SKM-1 (cell line): Measurements from ENCODE around the gene WNK3.

ENCODE experiments used
- DNase-seq: peaks from one replicate; lab custom pipeline; 2025; ENCODE audit not compliant: unreplicated experiment; lab: John Stamatoyannopoulos, UW

WNK3 gene

DNA sequence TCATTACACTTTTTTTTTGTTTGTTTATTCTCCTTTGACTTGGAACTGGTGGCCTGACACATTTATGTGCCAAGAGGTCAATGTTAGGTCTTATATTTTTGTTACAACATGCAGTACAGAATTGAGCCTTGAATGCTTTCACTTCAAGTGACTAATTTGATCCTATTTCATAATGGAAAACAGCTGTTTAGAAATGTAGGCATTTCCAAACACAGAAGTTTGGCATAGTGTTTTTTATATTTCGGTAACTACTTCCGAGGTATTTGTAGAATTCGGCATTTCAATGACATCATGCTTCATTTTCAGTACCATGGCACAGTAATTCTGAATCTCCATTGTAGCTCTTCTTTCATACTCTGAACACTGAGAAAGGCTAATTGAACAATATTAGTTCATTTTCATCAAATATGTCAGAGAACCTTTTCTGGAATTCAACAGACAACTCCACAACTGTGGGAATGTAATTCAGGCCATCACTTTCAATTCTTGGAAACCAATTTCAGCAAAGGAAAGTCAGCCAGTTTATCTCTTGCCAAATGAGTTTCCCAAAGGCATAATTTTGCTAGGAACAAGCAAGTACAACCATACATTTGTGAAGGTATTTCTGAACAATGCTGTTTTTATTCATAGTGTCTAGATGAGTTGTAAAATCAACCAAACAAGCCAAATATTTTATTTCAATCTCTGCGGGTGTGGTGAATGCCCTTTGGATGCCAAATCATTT is 186.2 kb downstream of the WNK3 start:
- no peak for DNase-seq

DNA sequence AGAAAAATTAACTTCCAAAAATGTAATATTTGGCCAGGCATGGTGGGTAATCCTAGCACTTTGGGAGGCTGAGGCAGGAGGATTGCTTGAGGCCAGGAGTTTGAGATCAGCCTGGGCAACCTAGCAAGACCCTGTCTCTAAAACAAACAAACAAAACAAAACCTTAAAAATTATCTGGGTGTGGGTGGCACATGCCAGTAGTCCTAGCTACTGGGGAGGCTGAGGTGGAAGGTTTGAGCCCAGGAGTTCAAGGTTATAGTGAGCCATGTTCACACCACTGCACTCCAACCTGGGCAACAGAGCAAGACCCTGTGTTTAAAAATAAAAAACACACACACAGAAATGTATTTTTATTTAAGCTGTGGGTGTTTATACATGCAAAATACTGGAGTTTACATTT is 186.8 kb downstream of the WNK3 start:
- DNase-seq, result no peak

DNA sequence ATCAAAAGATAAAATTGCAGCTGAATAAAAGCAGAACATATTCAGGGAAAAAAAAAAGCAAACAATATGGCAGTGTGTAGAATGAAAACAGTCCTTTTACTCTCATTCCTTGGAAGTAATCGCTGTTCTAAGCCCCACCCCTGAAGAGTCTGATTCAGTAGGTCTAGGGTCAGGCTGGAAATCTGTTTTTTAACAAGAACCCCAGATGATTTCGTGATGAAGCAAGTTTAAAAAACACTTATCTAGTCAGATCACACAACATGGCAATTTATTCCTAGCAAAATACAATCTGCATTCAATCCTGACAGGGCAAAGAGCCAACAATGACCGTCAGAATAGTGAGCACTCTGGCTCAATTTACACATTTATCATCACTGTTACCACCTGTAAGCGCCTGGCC is 190.9 kb downstream of the WNK3 start:
- no peak for DNase-seq

DNA sequence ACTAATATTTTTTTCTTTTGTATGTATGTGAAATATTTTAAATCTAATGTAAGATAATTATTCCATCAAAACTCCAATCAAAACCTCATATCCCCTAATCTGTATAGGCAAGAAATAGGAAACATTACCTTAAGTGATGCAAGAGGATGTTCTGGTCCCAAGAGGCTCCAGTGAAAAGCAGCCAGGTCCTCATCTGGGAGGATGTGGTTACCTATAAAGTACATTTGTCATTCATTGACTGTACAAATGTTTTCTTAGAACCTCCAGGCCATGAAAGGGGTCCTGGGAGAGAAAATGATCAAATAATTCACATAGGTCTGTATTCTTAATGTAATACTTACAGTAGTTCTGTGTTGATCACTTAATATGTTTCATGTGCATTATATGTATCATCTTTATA is 200.3 kb downstream of the WNK3 start:
- no peak for DNase-seq
